COR-L47 (cell line): Measurements from ENCODE around the gene SMYD3.
"Not testable (repeated sequence)": the region's sequence is repeated elsewhere in the genome, so short reads cannot be mapped to it uniquely, and the experiment has no call there.

Experiments used
- DNase-seq: peaks from one replicate; lab custom pipeline; 2025; lab: John Stamatoyannopoulos, UW

The SMYD3 gene

DNA sequence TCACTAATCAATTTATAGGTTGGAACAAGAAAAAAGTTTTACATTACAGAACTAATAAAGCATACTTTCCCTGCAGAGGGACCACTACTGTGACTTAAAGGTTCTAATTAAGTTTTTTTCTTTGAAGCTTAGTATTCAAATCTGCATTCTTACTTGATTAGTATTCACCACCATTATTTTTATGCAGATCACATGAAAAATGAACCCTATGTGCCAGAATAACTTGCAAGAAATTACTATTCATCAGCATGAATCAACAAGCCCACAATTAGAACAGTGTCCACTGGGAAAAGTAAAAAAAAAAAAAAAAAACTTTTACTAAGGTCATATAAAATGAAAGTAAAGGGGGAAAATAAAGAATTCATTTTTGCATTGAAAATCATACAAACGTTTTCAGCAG is 90.8 kb downstream of the SMYD3 start:
- DNase-seq: no peak

DNA sequence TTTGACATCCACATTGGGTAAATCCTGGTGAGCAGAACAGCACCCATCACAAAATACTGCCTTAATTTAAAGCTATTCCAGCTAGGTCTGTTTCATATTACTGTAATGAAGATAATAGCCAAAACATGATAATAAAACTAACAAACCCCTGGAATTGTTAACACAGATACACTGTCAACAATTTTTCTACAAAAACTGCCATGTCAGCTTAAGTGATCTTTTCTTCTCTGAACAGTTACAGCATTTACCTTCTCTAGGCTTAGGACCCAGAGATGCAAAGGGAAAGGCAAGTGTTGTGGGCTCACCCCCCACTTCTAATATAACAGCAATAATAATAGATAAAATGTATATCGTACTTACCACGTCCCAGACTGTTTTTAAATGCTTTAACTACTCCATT is 92.1 kb downstream of the SMYD3 start:
- DNase-seq: no peak

DNA sequence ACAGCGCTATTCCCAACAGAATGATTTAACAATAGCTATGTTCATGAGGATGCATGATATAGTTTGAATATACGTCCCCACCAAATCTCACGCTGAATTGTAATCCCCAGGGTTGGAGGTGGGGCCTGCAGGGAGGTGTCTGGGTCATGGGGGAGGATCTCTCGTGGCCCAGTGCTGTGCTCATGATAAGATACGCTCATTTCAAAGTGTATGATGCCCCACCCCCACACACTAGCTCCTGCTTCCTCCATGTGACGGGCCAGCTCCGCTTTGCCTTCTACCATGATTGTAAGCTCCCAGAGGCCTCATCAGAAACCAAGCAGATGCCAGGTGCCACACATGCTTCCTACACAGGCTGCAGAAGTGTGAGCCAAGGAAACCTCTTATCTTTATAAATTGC is 93.6 kb downstream of the SMYD3 start:
- DNase-seq: no peak

DNA sequence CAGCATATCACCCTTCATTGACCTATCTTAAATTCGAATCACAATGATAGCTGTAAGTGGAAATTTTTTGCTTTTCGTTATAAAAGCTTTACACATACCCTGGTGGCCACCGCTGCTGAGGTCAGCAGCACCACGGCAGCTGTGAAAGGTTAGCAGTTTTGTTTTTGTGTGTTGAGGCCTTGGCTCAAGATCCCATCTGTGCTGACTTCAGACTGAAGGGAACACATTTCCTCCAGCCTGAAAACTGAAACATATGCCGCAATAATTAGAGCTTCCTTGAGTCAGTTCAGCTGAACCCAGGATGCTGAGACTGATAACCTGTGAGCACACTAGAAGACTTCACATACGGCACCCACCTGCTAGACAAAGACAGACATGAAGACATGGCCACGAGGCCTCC is 103.0 kb downstream of the SMYD3 start:
- no peak for DNase-seq

DNA sequence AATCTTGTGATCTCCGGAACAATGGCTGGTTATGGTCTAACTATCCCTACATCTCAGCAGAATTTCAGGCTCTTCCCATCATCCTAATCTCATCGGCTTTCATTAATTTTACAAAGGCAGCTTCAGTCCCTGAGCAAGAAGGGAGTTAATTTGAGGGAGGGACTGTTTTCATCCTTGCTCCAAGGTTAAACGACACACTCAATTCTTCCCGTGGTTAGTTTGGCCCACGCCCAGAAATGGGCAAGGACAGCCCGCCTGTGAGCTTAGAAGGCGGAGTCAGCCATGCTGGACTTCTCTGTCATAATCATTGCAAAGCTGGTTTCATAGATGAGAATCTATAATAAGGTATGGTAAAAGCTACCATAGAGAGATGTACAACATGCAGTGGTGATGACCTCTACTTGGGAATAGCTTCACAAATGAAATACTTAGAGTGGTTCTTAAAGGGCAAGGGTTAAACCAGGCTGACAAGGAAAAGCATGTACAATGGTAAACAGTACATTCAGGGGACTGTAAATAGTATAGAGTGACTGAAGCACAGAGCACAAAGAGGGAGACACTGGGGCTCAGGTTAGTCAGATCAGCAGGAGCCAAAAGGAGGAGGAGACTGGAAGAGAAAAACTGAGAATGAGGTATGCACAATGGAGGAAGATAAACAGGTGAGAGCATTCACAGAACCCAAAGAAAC is 108.8 kb downstream of the SMYD3 start:
- peak; percentile 44 for DNase-seq

DNA sequence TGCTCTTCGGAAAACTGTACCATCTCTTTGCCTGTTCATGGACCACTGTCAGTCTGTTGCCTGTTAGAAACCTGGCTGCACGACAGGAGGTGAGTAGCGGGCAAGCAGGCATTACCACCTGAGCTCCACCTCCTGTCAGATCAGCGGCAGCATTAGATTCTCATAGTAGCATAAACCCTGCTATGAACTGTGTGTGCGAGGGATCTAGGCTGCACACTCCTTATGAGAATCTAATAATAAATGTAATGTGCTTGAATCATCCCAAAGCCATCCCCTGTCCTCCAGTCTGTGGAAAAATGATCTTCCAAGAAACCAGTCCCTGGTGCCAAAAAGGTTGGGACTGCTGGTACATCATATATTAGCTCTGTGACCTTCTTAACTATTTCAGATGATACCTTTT is 110.0 kb downstream of the SMYD3 start:
- DNase-seq: no peak

DNA sequence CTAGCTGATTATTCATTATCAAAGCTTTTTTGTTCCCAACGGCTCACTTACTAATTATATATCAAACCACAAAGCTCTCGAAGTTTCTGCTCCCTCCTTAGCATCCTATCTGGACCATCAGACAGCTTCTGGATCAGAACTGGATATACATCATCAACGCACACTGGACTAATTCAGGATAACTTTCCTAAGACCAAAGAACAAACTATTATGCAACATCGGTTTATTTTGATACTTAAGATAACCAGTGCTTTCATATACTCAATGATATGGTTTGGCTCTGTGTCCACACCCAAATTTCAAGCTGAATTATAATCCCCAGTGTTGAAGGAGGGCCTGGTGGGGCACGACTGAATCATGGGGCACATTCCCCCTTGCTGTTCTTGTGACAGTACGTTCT is 110.8 kb downstream of the SMYD3 start:
- DNase-seq: no peak

DNA sequence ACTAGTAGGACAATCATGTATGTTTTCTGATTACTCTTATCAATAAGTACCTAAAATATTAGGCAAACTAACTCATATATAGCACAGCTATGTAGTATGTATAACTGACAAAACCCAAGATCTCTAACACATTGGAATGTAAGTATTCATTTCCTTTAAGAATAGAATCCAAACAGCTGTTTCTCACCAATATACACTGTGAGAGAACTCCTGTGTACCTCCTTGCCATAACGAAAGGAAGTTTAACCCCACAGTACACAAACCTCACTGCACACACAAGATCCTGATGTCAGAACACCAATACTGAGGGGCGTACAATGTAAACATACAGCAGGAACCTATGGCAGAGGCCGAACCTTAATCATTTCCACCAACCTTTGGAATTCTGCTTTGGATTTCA is 113.0 kb downstream of the SMYD3 start:
- no peak for DNase-seq

DNA sequence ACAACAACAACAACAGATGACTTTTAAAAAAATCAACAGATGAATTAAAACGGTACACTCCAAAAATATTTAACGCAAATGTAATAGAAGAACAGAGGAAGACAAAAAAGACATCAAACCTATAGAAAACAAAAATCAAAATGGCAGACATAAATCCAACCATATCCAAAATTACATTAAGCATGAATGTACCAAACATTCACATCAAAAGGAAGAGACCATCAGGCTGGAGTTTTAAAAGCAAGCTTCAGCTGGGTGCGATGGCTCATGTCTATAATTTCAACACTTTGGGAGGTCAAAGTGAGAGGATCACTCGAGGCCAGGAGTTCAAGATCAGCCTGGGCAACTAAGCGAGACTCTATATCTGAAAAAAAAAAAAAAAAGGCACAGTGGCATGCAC is 116.2 kb downstream of the SMYD3 start:
- DNase-seq: no peak

DNA sequence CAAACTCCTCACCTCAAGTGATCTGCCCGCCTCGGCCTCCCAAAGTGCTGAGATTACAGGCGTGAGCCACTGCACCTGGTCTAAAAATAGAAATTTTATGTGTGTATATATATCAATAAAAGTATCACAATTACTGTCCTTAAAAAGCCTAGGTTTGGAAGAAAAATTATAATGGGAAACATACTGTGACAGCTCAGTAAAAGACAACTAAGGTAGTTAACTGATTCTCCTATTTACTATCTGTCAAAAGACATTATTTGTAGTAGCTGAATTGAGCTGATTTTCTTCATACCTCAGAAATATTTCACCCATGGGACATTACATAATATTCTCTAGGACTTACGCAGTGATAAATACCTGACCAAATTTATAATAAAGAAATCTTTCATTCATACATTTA is 122.5 kb downstream of the SMYD3 start:
- DNase-seq: no peak

DNA sequence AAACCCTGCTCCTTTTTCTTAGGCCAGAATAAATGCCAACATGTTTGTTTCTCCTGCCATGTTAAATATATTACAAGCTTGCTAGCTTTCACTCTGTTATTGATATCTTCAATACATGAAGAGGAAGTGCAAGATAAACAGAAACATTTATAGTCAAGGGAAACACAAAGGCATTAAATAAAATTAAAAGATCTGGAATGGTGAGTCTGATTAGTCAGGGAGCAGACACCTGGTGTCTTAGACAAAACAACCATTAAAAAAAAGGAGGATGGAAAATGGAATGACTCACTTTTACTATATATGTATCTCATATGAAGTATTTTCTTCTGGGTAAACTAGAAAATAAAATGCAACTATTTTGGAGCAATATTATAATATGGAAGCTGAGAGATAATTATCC is 123.3 kb downstream of the SMYD3 start:
- DNase-seq: no peak

DNA sequence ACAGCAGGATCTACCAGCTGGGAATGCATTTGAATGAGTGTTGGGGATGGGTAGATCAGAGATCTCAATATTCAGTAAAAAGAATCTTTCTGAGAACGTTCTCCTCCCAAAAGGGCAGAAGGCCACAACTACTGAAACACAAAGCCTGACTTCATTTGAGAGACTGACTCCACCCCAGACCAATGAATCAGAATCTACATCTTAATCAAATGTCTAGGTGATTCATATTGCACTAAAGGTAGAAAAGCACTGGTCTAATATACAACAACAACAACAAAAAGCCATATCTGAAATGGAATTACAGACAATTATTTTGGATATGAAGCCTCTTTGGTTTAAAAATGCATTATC is 123.9 kb downstream of the SMYD3 start:
- no peak for DNase-seq

DNA sequence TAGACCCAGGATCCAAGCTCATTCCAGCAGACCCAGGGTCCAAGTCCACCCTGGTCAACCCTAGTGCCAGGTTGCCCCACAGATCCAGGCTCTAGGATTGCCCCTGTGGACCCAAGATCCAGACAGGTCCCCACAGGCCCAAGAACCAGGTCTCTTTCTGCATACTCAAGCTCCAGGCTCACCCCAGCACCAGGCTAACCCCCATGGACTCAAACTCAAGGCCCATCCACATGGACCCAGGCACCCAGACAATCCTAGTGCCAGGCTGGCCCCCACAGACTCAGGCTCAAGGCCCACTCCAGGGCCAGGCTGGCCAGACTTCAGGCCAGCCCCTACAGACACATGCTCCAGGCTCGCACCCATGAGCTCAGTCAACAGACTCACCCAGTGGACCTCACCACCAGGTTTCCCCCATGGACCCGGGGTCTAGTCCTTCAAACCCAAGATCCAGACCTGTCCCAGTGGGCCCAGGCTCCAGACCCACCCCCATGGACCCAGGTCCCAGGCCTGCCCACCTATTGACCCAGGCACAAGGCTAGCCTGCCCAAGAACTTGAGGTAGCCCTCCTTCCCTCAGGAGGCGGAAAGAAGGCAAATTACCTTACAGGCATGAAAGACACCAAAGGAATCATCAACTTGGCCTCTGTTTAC is 124.4 kb downstream of the SMYD3 start:
- no peak for DNase-seq

DNA sequence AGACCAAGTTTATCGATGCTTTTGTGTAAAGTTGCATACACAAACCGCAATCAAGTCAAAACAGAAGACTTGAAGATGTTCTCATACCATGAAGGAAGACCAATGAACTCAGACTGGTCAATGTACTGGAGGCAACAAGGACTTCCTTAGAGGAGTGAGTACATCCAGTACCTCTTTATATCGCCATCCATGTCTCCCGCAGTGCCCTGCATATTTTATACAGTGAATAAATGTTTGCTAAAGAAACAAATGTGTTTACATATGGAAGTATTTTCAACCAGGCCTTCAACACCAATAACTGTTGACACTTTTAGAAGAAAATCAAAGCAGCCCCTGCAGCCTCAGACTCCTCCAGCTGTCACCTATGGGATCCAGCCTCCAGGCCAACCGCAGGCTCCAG is 125.6 kb downstream of the SMYD3 start:
- no peak for DNase-seq

DNA sequence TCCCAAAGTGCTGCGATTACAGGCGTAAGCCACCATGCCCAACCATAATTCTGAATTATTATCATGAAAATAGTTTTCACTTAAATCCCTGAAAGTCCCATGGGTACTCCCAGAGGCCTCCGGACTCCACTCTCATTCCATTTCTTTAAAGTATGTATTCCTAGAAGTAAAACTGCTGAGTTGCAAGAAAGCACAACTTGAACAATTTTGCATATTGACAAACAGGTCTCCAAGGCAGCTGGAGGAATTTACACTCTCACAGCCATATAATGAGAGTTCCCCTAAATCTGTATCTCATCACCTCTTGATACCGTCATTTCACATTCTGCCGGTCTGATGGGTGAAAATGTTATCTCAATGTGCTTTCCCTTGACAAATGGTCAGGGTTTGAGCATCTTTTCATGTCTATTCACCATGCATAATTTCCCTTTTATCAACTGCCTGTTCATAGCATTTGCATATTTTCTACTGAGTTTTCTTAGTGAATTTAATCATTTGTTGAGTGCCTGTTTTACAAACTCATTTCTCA is 129.4 kb downstream of the SMYD3 start:
- DNase-seq: no peak

DNA sequence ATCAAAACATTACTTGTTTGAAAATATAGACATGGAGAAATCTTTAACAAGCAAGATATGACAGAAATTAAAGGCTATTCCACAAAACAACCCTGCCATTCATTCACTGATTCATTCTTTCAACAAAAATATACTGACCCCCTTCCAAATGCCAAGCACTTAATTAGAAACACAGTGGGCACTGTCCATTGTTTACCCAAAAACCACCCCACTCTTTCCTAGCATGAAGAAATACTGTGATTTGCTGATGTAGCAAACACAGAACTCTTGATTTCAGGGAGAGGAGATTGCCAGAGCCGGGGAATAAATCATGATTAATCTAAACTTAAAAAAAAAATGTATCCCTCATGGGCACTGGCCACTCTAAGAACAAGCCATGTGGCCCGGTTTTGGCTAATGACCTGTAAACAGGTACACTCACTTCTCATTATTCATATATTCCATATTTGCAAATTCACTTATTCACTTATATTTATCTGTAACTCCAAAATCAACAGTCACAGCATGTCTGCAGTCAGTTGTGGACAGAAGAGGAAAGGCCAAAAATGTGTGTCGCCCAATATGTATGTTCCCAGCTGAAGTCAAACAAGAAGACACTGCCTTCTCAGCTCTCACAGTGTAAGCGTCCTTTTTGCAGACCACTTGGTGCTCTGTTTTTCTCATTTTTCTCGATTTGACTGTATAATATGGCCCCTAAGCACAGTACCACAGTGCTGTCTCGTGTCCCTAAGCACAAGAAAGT is 133.1 kb downstream of the SMYD3 start:
- no peak for DNase-seq

DNA sequence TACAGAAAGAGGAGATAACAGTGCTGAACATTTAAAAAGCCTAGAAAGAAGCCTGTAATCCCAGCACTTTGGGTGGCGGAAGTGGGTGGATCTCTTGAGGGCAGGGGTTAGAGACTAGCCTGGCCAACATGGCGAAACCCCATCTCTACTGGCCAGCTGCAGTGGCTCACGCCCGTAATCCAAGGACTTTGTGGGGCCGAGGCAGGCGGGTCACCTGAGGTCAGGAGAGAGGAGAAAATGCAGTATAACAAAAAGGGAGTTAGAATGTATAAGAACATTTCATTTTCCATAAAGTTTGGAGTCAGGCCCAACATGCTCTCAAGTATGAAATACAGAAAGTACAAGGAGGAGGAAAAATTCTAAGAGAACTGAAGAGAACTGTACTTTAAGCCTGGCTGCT is 134.5 kb downstream of the SMYD3 start:
- DNase-seq: no peak

DNA sequence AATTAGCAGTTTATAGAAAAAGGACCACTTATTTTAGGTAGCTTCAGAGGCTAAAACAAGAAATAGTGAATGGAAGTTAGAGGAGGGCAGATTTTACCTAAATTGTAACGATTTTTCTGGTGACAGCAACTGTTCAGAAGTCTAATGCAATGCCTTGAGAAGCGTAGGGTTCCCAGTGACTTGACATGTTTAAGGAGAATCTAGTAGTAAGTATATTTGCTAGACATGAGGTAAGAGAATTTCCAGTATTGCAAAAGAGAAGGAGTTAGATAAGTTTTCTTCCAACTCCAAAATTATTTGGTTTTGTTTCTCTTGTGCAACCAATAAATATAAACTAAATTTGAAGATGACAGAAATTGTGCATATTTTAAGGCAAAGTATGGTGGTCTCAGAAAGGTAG is 140.0 kb downstream of the SMYD3 start:
- no peak for DNase-seq

DNA sequence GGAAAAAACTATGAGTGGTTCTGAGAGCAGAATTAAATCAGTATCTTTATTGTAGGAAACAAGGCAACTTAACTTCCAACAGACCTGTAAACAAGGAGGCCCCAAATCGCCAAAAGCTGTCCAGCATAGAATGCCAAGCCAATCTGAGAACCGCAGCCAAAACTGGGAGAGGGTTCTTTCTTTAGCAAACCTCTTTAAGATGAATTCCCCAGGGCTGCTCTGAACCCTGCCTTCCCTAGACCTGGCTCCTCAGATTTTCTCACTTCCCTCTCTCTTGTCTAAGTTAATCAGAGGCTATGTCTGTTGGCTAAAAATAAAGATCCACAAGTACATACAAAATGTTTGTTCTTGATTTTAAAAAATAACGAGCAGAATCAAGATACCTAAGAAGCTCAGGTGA is 141.4 kb downstream of the SMYD3 start:
- DNase-seq: no peak

DNA sequence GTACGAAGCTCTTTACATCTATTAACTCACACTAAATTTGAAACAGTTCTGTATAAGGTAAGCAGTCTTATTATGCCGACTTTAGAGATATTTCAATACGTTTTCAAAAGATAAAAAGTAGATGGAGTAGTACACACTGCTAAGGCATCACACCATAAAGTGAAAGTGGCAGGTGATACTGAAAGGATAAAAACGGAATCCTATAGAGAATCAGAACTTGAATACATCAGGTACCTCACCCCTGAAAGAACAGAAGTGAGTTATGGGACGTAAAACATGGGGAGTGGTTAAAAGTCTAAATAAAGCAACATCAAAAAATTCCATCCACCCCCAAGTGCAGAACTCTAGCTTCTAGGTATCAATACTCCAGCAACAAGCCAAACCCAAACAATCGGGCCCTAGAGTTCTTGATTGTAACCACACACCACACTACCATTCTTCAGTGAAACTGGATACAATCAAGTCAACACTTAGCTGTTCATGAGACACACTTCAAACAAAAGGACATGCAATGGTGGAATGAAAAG is 142.6 kb downstream of the SMYD3 start:
- no peak for DNase-seq

DNA sequence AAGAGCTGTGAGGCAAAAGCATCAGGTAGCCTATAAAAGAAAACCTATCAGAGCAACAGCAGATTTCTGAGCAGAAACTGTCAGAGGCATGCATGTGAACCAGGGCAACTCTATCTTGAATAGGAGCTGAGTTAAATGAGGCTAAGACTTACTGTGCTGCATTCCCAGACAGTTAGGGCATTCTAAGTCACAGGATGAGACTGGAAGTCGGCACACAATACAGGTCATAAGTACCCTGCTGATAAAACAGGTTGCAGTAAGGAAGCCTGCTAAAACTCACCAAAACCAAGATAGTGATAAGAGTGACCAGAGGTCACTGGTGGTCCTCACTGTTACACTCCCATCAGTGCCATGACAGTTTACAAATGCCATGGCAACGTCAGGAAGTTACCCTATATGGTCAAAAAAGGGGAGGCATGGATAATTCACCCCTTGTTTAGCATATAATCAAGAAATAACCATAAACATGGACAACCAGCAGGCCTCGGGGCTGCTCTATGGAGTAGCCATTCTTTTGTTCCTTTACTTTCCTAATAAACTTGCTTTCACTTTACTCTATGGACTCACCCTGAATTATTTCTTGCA is 150.0 kb downstream of the SMYD3 start:
- not testable (repeated sequence) for DNase-seq

DNA sequence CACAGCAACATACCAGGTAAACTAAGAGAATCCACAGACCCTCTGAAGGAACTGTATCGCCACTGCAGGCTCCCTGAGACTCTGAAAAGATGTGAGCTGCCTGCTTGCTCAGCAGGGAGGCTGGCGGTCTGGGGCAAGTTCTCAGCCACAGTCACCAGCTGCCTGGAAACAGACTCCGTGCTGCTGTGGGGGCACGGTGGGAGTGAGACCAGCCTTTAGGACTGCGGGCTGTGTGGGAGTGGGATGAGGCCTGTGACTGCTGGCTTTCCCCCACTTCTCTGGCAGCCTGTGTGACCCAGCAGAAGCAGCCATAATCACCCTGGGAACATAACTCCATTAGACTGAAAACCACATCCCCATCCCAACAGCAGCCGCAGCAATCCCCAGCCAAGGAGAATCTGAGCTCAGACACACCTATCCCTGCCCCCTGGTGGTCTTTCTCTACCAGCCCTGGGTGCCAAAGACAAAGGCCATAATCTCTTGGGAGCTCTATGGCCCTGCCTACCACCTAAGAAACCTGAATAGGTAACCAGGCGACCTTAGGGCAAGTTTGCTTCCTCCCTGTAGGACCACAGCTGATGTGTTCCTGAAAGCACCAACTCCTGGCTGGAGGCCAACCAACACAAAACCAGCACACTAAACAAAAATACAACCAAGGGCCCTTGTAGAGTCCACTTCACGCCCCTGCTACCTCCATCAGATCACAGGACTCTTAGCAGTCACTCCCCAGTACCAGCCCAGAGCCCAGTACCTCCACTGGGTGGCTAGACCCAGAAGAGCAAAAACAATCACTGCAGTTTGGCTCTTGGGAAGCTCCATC is 151.5 kb downstream of the SMYD3 start:
- DNase-seq: no peak
